AG09319 (cell line): Measurements from ENCODE around the gene MRE11.
"Not testable (repeated sequence)": the region's sequence is repeated elsewhere in the genome, so short reads cannot be mapped to it uniquely, and the experiment has no call there.

Source experiments
- DNase-seq: peaks from one replicate; pipeline ENCODE4 v3.0.0-alpha.2; 2010; ENCODE audit warnings: low read depth; ENCODE audit errors: extremely low read depth
- CTCF ChIP-seq: IDR thresholded peaks from 2 replicates; pipeline ENCODE4 v1.5.1; 2011; ENCODE audit warnings: low read depth, mild to moderate bottlenecking, inconsistent platforms, low read length, moderate library complexity

Gene MRE11

DNA sequence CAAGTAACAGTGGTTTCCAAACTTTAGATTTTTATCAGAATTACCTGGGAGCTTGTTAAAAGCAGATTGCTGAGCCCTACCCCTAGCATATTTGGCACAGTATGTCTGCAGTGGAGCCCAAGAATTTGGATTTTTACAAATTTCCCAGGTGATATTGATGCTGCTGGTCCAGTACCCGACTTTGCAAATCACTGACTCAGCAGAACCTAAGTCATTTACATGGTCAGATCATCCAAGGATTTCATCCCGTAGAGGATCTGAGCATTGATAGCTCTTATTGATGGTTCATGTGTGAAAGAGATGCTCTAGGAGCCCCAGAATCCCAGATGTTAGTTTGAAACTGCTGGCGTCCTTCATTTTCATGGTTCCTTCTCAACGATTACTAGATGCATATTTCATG is 24.7 kb upstream of the MRE11 start:
- no peak for DNase-seq
- no peak for TF ChIP-seq CTCF

- no peak for DNase-seq
- no peak for TF ChIP-seq CTCF
Observed at GRCh38 chr11:94516725-94517124, 23.1 kb upstream of the MRE11 start.

DNA sequence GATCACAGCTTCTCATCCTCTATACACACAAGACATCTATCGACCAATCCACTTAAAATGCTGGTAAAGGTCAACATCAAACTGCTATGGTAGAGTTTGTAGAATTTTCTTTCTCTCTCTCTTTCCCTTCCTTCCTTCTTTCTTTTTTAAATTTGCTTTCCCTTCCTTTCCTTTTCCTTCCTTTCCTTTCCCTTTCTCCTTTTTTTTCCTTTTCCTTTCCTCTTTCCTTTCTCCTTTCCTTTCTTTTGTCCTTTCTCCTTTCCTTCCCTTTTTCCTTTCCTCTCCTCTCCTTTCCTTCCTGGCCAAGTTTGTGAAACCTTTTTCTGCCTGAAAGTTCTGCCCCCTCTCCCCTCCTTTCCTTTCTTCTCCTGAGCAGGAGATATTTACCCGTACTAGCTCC is 21.8 kb upstream of the MRE11 start:
- TF ChIP-seq CTCF: no peak
- DNase-seq: no peak

DNA sequence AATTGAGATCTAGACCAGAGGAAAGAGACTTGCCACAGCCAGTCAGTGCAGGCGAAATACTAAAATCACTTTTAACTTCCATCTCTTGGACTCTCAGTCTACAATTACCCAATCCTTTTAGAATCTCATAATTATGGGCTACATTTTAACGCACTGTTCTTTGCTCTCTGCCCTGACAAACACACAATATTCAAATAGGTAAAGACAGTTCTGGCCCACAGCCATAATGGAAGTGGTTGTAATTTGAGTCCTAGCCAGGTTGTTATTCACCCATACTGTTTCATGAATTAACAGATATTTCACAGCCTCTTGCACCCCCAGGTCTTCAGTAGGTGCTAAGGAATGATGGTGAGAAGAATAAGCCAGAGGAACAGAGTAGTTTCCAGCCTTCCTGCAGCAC is 19.4 kb upstream of the MRE11 start:
- TF ChIP-seq CTCF: no peak
- DNase-seq: no peak

GRCh38 chr11:94511932-94512781 is 18.5 kb upstream of the MRE11 start, which contains the start of gene C11orf97:
Gene C11orf97, plus strand, starts transcription at chr11:94512461. Its CDS starts 68 bp downstream, at chr11:94512529.
- TF ChIP-seq CTCF: no peak
- DNase-seq: no peak

GRCh38 chr11:94507485-94507884 is 13.8 kb upstream of the MRE11 start:
- no peak for DNase-seq

DNA sequence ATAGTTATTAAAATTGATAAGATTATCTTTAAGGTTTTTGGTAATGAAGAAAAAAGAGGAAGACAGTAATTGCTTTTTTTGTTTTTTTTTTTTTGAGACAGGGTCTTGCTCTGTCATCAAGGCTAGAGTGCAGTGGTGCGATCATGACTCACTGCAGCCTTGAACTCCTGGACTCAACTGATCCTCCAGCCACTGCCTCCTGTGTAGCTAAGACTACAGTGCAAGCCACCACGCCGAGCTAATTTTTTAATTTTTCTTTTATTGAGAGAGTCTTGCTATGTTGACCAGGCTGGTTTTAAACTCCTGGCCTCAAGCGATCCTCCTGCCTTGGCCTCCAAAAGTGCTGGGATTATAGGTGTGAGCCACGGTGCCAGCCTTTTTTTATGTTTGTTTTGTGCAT is 12.9 kb upstream of the MRE11 start:
- DNase-seq: not testable (repeated sequence)

More at GRCh38 chr11:94507485-94507884, 13.8 kb upstream of the MRE11 start:
- no peak for TF ChIP-seq CTCF
